Common myeloid progenitor, CD34-positive (primary cell): ENCODE measurements around the gene GPR84.
"Not testable (repeated sequence)": the region's sequence is repeated elsewhere in the genome, so short reads cannot be mapped to it uniquely, and the experiment has no call there.

ENCODE experiments used
- CTCF ChIA-PET: fragments of 350-600 bp; sonication (Branson Sonifier 250); formaldehyde crosslinking; loops from one replicate; lab custom pipeline; 2021; ENCODE audit warnings: antibody characterized with exemption; lab: Charles Lee
- POLR2A ChIA-PET: fragments of 350-600 bp; sonication (Branson Sonifier 250); formaldehyde crosslinking; loops from one replicate; lab custom pipeline; 2021; ENCODE audit warnings: antibody characterized with exemption; lab: Charles Lee
- DNase-seq, 3 donors: peaks; one replicate each; pipeline versions ENCODE4 v3.0.0 to v3.0.0-alpha.2; 2013
- H3K27ac ChIP-seq, 2 experiments: 1 replicate in 1 of 2; 2 replicates in 1 of 2; pipeline ENCODE4 v1.7.0; 2013; ENCODE audit warnings: inconsistent platforms in 2 of 2, low read length in 2 of 2, mild to moderate bottlenecking in 2 of 2, low read depth in 1 of 2, moderate library complexity in 1 of 2; ENCODE audit not compliant: severe bottlenecking in 2 of 2, insufficient read depth in 1 of 2, poor library complexity in 1 of 2
- H3K27me3 ChIP-seq, 5 experiments: replicated peaks in 2 of 5; 1 replicate in 3 of 5; 2 replicates in 2 of 5; pipeline versions ENCODE4 v1.6.1 to v1.7.0; 2013; ENCODE audit warnings: low read length in 4 of 5, mild to moderate bottlenecking in 2 of 5, moderate library complexity in 2 of 5, inconsistent platforms in 1 of 5; ENCODE audit not compliant: insufficient read depth in 5 of 5, control insufficient read depth in 4 of 5
- H3K36me3 ChIP-seq, 4 experiments: 1 replicate in 2 of 4; 2 replicates in 2 of 4; pipeline versions ENCODE4 v1.6.1 to v1.7.0; 2013; ENCODE audit warnings: low read length in 3 of 4, control low read depth in 1 of 4, mild to moderate bottlenecking in 1 of 4; ENCODE audit not compliant: control insufficient read depth in 4 of 4, insufficient read depth in 4 of 4
- H3K4me1 ChIP-seq, 4 experiments: 1 replicate in 3 of 4; 2 replicates in 1 of 4; pipeline versions ENCODE4 v1.6.1 to v1.7.1; 2013; ENCODE audit warnings: low read length in 3 of 4, mild to moderate bottlenecking in 3 of 4, control low read depth in 1 of 4, inconsistent platforms in 1 of 4, moderate library complexity in 1 of 4; ENCODE audit not compliant: control insufficient read depth in 4 of 4, insufficient read depth in 4 of 4; ENCODE audit errors: control extremely low read depth in 1 of 4
- H3K4me3 ChIP-seq, 7 experiments: 1 replicate in 4 of 7; 2 replicates in 3 of 7; pipeline versions ENCODE4 v1.5.1 to v1.7.0; 2013; ENCODE audit warnings: mild to moderate bottlenecking in 7 of 7, low read length in 6 of 7, moderate library complexity in 6 of 7, inconsistent platforms in 2 of 7, low read depth in 2 of 7, control low read depth in 1 of 7; ENCODE audit not compliant: insufficient read depth in 4 of 7, control insufficient read depth in 1 of 7; ENCODE audit errors: extremely low read depth in 1 of 7
- H3K9me3 ChIP-seq, 5 experiments: 1 replicate in 4 of 5; 2 replicates in 1 of 5; pipeline versions ENCODE4 v1.6.1 to v1.7.1; 2013; ENCODE audit warnings: low read length in 4 of 5, mild to moderate bottlenecking in 2 of 5, inconsistent platforms in 1 of 5, low read depth in 1 of 5, moderate library complexity in 1 of 5; ENCODE audit not compliant: control insufficient read depth in 4 of 5, insufficient read depth in 2 of 5; ENCODE audit errors: control extremely low read depth in 1 of 5
- WGBS: methylation state at CpG from one replicate; pipeline ENCODE4 v1.1.5; 2013; ENCODE audit not compliant: insufficient coverage; 5-methylcytosine and 5-hydroxymethylcytosine counted together

The GPR84 gene

GRCh38 chr12:54329759-54330158, 34.5 kb downstream of the GPR84 start:
- WGBS = 96% methylated on average over 4 of the region's 5 CpGs
- ChIA-PET CTCF (interaction anchor here (1.8 to 36.2 kb wide), 5 partner anchors 7 to 47 kb away, joined by 4 to 890 read pairs (median 160); partner anchors contain the start of gene NFE2), POLR2A (no interaction called here)
- no peak for DNase-seq
- H3K4me1 ChIP-seq = peaks cover 8 to 19% (median 13%) of the 10 kb centered on the region in 4 experiments
- peaks cover 0 to 8% (median 4%) of the 10 kb centered on the region in 4 experiments for H3K36me3 ChIP-seq
- no peaks in the 10 kb centered on the region for H3K27me3 ChIP-seq
- no peak overlapping the region for H3K27ac ChIP-seq
- H3K4me3 ChIP-seq = no peak overlapping the region
- H3K9me3 ChIP-seq = no peaks in the 10 kb centered on the region

GRCh38 chr12:54328595-54329337, 35.5 kb downstream of the GPR84 start:
- peaks cover 10 to 24% (median 19%) of the 10 kb centered on the region in 4 experiments for H3K4me1 ChIP-seq
- no peak for DNase-seq
- H3K36me3 ChIP-seq = peaks cover 0 to 8% (median 4%) of the 10 kb centered on the region in 4 experiments
- ChIA-PET CTCF (interaction anchor here (0.8 to 36.2 kb wide), 5 partner anchors 8 to 57 kb away, joined by 3 to 890 read pairs (median 31); partner anchors contain the start of gene NFE2), POLR2A (interaction anchor here (0.6 to 0.7 kb wide), 2 partner anchors 29 to 123 kb away, joined by 4 to 7 read pairs; no protein-coding TSS in a partner anchor)
- no peaks in the 10 kb centered on the region for H3K27me3 ChIP-seq
- H3K4me3 ChIP-seq = no peak overlapping the region
- 94% methylated on average over 5 of the region's 6 CpGs for WGBS
- peak overlapping the region in 1 of 2 experiments; percentile 31 for H3K27ac ChIP-seq
- no peaks in the 10 kb centered on the region for H3K9me3 ChIP-seq

- not testable (repeated sequence) for H3K9me3 ChIP-seq, DNase-seq, H3K27me3 ChIP-seq, H3K36me3 ChIP-seq
- peak overlapping the region; percentile 83 to 94 for H3K27ac ChIP-seq
- H3K4me3 ChIP-seq = peak overlapping the region; percentile 38 to 99 (median 91)
- ChIA-PET POLR2A (interaction anchor here (1.0 to 2.8 kb wide), 8 partner anchors 10 to 45 kb away, joined by 4 to 17 read pairs (median 8); partner anchors contain the start of genes CBX5, HNRNPA1 and NFE2), CTCF (interaction anchor here (0.6 to 36.2 kb wide), 20 partner anchors 9 to 104 kb away, joined by 3 to 890 read pairs (median 4); partner anchors contain the start of genes HNRNPA1, NFE2 and ZNF385A)
- H3K4me1 ChIP-seq = peaks cover 7 to 26% (median 20%) of the 10 kb centered on the region in 4 experiments
- WGBS = 78% methylated on average over 4 of the region's 22 CpGs
Measured at GRCh38 chr12:54325442-54326109, 38.7 kb downstream of the GPR84 start.

- Histone ChIP-seq H3K9me3 (no peaks in the 10 kb centered on the region), H3K27ac (peak within 1 kb of the TSS; percentile 83 to 94), H3K4me3 (peak within 1 kb of the TSS; percentile 38 to 99 (median 91)), H3K27me3 (no peaks in the 10 kb centered on the region), H3K36me3 (peaks cover 0 to 7% (median under 1%) of the 10 kb centered on the region in 4 experiments), H3K4me1 (peaks cover 6 to 23% (median 18%) of the 10 kb centered on the region in 4 experiments)
- ChIA-PET POLR2A (interaction anchor here (1.0 to 2.8 kb wide), 8 partner anchors 10 to 44 kb away, joined by 4 to 17 read pairs (median 8); partner anchors contain the start of genes CBX5, HNRNPA1 and NFE2), CTCF (interaction anchor here (0.6 to 36.2 kb wide), 25 partner anchors 10 to 103 kb away, joined by 3 to 890 read pairs (median 4); partner anchors contain the start of genes HNRNPA1, NFE2 and ZNF385A)
- WGBS = 0% methylated on average over 25 of the region's 34 CpGs
- peak; percentile 99 to 100 (median 100) for DNase-seq
Measured at GRCh38 chr12:54324617-54325441, 39.5 kb downstream of the GPR84 start, which contains the start of gene COPZ1. Gene COPZ1, plus strand, starts transcription at chr12:54325131. Its CDS starts 33 bp downstream, at chr12:54325164.

- H3K4me1 ChIP-seq = peaks cover 6 to 23% (median 18%) of the 10 kb centered on the region in 4 experiments
Measured at GRCh38 chr12:54321363-54321762, 42.9 kb downstream of the GPR84 start.

More at GRCh38 chr12:54321363-54321762, 42.9 kb downstream of the GPR84 start:
- Histone ChIP-seq H3K27me3 (no peaks in the 10 kb centered on the region), H3K9me3 (no peaks in the 10 kb centered on the region), H3K36me3 (no peaks in the 10 kb centered on the region), H3K27ac (no peak overlapping the region), H3K4me3 (no peak overlapping the region)
- WGBS = 100% methylated on average over 2 of the region's 5 CpGs
- CTCF ChIA-PET = interaction anchor here (1.5 to 36.2 kb wide), 6 partner anchors 13 to 70 kb away, joined by 3 to 890 read pairs (median 26); partner anchors contain the start of gene NFE2
- POLR2A ChIA-PET = interaction anchor here (0.6 to 1.3 kb wide), 3 partner anchors 23 to 41 kb away, joined by 3 to 5 read pairs (median 4); partner anchors contain the start of gene HNRNPA1
- no peak for DNase-seq
